ENCODE data around the gene SHC3.

SHC3 gene

DNA sequence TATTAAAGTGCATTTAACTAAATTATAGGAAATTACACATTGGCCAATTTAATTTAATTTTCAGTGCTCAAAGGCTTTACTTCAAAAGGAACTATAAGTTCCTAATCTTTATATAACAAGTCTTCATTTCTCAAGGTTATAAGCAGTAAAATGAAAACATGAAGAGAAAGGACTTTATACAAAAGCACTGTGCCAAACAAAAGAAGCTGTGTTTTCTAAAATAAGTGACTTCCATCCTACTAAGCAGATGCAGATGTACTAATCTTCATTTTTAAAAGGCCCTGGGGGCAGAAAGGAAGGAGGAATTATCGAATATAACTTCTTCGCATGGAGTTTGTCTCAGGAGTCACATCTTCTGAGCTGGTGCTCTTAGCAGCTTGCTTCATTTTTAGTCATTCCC lies 81.4 kb downstream of the SHC3 start:
- DNase-seq: no peak

GRCh38 chr9:89096807-89097206 lies 81.8 kb downstream of the SHC3 start:
- no peak for DNase-seq

DNA sequence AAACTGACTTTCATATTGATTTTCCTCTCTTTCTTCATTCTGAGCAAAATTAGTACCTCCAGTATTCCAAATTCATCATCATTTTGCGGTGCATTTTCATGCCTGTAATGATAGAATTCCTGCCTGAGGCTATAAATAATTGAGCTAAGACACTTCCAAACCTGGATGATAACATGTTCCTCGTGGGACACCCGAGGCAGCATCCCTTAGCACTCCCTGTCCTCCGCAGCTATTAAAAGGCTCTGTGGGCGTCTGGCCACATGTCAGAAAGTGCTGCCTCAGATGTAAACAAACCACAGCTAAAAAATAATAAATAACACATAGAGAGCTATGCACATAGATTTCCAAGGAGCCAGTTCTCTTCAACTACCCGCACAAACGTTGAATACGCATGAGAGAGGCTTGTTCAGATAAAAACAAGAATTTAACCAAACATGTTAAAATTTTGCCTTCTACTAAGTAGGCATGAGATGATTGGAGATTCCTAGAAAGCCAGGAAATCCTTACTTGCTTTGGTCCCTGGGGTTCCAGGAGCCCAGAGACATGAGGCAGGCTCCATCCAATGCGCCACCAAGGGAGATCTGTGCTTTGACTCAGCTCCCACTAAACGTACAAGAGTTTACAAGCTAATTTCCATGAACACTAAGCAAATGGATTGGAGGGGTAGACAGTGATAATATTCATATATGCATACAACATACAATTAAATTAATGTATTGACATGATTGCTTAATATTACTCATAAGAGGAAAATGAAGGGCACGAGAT lies 82.7 kb downstream of the SHC3 start:
- no peak for DNase-seq

- no peak for DNase-seq
Measured at GRCh38 chr9:89093201-89093975, 85.2 kb downstream of the SHC3 start.

DNA sequence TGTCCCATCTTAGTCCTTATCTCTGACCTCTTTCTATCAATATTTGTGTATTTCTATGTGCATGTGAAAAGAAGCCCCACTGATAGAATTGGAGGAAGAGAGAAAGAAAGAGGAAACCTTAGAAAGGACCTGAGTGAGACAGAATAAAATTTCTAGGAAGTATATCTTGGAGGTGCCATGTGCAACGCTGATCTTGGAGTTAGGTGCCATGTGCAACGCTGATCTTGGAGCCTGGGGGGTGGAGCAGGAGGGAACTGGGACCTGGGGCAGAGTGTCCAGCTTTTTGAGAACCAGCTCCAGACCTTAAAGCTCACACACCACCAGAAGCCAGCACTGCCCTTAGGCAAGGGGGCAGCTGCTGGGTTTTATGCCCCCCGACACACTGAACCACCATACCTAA lies 89.4 kb downstream of the SHC3 start:
- DNase-seq: no peak

GRCh38 chr9:89083626-89084025 lies 95.0 kb downstream of the SHC3 start:
- DNase-seq: no peak

GRCh38 chr9:89080193-89080592 lies 98.4 kb downstream of the SHC3 start:
- no peak for DNase-seq

DNA sequence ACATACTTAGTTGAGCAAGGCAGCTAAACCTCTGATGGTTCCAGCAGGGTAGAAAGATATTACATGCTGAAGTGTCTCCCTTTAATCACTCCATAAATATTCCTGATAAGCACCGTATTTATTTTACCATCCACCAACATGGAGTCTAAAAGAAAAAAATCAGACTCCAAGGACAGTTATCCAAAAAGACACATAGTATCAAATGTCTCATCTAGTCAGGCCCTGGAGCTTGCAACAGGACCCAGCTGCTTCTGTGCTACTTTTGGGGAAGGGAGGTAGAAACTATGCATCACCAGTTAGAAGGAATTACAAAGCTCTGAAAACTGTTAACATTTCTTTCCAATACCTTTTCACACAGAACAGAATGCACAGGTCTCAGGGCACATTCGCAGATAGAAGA lies 99.2 kb downstream of the SHC3 start:
- DNase-seq: no peak

DNA sequence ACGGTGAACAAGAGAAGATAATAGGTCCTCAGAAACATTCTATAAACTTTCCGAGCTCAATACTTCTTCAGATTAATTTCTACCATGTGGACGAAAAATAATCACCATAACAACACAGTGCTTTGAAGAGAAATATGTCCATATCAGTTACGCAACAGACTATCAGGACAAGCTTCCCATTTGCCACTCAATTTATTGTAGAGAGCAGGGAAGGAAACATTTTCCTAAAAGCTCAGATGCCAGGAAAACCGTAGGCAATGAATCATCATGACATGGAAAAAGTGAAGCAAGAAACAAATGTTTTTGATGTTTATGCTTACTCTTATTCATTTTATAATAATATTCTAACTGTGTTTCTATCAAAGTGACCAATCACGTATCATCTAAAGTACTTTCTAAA lies 99.8 kb downstream of the SHC3 start:
- no peak for DNase-seq

GRCh38 chr9:89078421-89078820 lies 100.2 kb downstream of the SHC3 start:
- no peak for DNase-seq

- no peak for DNase-seq
Measured at GRCh38 chr9:89077519-89077918, 101.1 kb downstream of the SHC3 start.

DNA sequence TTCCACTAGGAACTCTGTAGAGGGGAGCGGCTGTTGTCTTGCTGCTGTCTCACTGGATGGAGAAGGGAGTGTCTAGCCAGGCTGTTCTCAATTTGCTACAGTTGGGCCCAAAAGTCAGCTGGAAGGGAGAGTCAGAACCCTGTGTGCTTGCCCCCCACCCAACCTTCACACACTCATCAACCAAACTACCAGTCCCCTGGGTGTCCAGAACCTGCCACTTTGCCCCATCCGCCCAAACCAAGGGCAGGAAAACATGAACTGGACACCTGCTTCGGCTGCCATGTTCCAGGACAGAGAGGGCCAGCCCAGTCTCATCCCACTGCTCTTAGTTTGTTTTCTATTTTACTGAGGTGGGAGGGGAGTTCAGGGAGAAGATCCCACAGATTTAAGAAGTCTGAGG lies 105.2 kb downstream of the SHC3 start:
- no peak for DNase-seq

- DNase-seq: no peak
Measured at GRCh38 chr9:89071591-89071990, 107.0 kb downstream of the SHC3 start.

DNA sequence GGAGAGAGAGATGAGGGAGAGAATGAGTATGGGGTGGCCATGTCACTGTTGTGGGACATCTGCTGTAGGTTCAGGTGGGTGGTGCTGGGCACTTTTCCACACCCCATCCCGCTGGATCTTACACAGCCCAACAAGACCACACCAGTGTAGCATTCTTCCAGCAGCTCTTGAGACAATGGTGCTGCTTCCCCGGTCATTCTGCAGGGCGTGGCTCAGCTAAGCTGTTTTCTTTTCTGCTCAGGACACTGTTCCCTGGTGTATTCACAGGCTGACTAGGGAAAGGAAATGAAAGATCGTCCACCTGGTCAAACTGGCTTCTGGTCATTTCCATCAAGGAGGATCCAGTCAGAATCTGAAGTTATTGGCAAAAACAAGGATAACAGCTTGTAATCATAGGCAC lies 111.8 kb downstream of the SHC3 start:
- no peak for DNase-seq

DNA sequence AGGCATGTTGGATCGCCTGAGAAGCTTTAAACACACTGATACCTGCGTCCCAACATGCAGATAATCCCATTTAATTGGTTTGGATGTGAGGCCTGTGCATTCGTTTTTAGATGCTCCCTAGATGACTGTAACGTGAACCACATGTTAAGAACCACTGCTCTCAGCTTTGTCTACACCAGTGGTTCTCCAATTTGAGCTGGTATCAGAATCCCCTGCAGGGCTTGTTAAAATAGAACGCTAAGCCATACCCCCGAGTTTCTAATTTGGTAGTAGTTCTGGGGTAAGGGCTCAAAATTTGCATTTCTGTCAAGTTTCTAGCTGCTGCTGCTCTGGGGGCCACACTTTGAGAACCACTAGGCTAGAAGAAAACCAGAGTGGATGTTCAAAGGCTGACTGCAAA lies 112.7 kb downstream of the SHC3 start:
- DNase-seq: no peak

DNA sequence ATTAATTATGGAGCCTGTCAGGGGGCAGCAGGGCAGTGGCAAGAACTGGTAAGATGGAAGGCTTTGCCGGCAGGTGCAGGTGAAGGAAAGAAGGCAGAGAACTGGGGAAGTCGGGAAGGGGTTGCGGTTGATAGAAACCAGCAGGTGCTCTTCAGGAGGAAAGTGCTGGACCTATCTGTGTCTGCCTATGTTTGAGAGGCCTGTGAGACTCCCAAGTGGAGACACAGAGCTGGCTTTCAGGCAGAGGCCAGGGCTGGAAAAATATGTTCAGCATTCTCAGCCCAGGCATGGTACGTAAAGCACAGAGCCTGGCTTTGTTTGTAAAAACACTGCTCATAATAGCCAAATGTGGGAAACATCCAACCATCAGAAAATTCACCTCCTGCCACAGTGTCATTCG lies 117.8 kb downstream of the SHC3 start:
- DNase-seq: no peak

DNA sequence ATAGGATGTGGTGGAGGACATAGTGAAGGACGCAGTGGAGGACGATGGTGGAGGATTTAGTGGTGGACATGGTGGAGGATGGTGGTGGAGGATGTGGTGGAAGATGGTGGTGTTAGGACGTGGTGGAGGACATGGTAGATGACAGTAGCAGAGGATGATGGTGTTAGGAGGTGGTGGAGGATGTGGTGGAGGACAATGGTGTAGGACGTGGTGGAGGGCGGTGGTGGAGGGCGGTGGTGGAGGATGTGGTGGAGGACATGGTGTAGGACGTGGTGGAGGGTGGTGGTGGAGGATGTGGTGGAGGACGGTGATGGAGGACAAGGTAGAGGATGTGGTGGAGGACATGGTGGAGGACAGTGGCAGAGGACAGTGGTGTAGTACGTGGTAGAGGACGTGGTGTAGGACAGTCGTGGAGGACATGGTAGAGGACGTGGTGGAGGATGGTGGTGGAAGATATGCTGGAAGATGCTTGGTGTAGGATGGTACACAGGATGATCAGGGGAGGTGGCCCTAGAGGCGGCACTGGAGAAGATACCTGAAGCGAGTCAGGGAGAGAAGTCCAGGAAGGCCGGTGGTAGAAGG lies 118.6 kb downstream of the SHC3 start:
- no peak for DNase-seq

DNA sequence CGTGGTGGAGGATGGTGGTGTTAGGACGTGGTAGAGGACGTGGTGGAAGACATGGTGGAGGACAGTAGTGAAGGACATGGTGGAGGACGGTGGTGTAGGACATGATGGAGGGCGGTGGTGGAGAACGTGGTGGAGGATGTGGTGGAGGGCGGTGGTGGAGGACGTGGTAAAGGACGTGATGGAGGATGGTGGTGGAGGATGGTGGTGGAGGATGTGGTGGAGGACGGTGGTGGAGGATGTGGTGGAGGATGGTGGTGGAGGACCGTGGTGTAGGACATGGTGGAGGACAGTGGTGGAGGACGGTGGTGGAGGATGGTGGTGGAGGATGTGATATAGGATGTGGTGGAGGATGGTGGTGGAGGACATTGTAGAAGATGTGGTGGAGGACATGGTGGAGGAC lies 119.7 kb downstream of the SHC3 start:
- DNase-seq: no peak

- DNase-seq: no peak
Measured at GRCh38 chr9:89054865-89055495, 123.6 kb downstream of the SHC3 start.

DNA sequence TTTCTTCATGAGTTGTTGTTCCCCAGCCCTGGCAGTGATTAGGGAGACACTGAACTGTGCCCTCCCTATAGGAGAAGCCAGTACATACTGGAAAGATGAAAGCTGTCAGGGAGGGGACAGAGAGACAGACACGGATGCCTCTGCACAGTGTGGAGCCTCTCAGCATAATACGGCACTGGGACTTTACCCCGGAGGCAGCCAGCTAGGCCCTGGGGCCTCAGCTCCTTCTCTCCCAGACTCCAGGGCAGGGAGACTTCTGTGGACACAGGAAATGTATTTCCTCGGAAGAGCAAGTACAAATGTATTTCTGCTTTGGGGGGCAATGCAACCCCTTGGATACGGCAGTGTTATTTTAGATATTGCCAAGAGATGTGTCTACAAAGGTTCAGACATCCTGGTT lies 125.3 kb downstream of the SHC3 start:
- DNase-seq: no peak

DNA sequence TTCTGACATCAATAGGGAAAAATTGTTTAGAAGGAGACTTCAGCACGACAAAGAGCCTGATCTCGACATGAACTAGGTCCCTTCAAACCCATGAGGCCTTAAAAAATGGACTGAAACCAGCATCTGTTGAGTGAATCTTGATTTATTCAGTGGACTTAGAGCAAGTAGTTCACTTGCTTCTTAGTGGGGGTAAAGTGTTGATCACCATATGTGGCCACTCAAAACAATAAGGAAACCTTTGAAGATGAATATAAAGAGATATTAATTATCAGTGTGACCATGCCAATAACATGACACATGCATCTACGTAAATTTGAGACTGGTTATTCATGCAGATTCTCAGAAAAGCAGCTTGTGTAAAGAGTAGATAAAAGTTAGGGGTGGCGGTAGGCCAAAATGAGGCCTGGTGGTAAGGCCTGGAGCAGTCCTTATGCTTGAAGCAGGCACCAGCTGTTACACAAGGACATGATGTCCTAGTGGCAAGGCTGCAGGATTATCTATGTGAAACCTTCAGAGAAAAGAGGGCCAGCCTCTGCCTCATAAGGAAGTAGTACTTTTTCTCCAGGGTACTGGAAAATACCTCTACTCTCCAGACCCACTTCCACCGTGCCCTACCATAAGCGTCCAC lies 126.0 kb downstream of the SHC3 start:
- DNase-seq: no peak

DNA sequence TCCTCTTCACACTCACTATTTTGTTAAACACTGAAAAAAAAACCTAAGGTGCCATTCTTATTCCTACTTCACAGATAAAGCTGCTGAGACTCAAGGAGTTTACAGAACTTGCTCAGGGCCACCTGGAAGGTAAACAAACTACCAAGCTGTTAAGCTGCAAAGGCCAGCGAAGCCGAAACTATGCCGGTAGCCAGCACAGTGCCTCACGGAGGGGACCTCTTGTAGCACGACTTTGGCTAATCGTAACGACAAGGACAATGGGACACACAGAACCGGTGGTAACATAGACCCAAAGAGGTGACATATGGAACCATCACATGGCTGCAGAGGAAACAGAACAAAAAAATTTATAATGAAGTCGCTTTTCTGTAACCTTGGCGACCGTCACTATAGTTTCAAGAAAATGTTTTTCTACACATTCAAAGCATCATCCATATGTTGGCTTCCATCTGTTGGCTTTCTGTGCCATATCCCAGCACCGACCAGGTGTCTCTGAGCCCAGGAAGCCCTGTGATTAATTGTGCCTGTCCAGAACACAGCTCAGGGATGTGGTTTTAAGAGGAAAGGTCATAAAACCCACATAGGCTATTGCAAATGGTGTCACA lies 127.1 kb downstream of the SHC3 start:
- no peak for DNase-seq

GRCh38 chr9:89049646-89050045 lies 129.0 kb downstream of the SHC3 start:
- DNase-seq: no peak

All from activated CD8-positive, alpha-beta memory T cell treated with anti-CD3 and anti-CD28 coated beads for 24 hours (primary cell).